ENCODE data around the gene ARTN.

Gene ARTN

GRCh38 chr1:43924516-43924915, 9.1 kb upstream of the ARTN start:
- no peak for DNase-seq (ENCODE audit: low read depth)
- H3K4me3 ChIP-seq (ENCODE audit: low read depth, low read length): no peak overlapping the region
- TF ChIP-seq, protein P1, sequence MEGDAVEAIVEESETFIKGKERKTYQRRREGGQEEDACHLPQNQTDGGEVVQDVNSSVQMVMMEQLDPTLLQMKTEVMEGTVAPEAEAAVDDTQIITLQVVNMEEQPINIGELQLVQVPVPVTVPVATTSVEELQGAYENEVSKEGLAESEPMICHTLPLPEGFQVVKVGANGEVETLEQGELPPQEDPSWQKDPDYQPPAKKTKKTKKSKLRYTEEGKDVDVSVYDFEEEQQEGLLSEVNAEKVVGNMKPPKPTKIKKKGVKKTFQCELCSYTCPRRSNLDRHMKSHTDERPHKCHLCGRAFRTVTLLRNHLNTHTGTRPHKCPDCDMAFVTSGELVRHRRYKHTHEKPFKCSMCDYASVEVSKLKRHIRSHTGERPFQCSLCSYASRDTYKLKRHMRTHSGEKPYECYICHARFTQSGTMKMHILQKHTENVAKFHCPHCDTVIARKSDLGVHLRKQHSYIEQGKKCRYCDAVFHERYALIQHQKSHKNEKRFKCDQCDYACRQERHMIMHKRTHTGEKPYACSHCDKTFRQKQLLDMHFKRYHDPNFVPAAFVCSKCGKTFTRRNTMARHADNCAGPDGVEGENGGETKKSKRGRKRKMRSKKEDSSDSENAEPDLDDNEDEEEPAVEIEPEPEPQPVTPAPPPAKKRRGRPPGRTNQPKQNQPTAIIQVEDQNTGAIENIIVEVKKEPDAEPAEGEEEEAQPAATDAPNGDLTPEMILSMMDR (IDR thresholded peaks at IDR 0.05; ENCODE audit: control insufficient read depth, extremely low read depth, insufficient read depth): no peak

DNA sequence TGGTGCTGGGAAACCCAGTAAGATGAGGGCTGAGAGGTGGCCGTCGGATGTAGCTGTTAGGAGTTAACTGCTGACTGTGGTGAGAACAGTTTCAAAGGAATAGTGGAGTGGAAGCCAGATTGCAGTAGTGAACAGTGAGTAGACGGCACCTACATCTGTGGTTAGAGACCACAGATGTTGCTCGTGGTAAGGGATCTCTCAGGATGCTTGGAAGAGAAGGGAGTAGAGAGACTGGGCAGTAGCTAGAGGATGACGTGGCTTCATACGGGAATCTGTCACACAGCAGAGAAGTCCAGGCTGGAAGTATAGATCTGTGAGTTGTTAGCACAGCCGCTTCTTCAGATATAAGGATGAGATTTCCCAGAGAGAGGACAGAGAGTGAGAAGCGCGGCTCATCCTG, 7.8 kb upstream of the ARTN start:
- DNase-seq (ENCODE audit: low read depth): no peak
- TF ChIP-seq, protein P1 (IDR thresholded peaks at IDR 0.05; ENCODE audit: control insufficient read depth, extremely low read depth, insufficient read depth): no peak

DNA sequence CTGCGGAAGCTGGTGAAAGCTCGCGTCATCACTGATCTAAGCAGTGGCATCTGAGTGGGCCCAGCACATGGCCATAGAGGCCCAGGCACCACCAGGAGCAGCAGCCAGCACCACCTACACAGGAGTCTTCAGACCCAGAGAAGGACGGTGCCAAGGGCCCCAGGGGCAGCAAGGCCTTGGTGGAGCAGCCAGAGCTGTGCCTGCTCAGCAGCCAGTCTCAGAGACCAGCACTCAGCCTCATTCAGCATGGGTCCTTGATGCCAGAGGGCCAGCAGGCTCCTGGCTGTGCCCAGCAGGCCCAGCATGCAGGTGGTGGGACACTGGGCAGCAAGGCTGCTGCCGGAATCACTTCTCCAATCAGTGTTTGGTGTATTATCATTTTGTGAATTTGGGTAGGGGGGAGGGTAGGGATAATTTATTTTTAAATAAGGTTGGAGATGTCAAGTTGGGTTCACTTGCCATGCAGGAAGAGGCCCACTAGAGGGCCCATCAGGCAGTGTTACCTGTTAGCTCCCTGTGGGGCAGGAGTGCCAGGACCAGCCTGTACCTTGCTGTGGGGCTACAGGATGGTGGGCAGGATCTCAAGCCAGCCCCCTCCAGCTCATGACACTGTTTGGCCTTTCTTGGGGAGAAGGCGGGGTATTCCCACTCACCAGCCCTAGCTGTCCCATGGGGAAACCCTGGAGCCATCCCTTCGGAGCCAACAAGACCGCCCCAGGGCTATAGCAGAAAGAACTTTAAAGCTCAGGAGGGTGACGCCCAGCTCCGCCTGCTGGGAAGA, 3.2 kb upstream of the ARTN start:
- DNase-seq (ENCODE audit: low read depth): no peak
- TF ChIP-seq, protein P1 (IDR thresholded peaks at IDR 0.05; ENCODE audit: control insufficient read depth, extremely low read depth, insufficient read depth): peak; percentile 42; the same call in 1 of the 2 replicates
- no peak overlapping the region for H3K4me3 ChIP-seq (ENCODE audit: low read depth, low read length)

More for the DNA sequence above, 7.8 kb upstream of the ARTN start:
- no peak overlapping the region for H3K4me3 ChIP-seq (ENCODE audit: low read depth, low read length)

DNA sequence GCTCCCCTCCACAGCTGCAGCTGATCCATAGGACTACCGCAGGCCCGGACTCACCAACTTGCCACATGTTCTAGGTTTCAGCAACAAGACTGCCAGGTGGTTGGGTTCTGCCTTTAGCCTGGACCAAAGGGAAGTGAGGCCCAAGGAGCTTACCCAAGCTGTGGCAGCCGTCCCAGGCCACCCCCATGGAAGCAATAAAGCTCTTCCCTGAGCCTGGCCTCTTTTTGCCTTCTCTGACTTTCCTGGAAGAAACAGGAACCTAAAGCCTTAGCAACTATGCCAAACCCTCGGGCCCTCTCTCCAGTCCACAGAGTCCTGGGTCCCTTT, 2.7 kb upstream of the ARTN start:
- TF ChIP-seq, protein P1 (IDR thresholded peaks at IDR 0.05; ENCODE audit: control insufficient read depth, extremely low read depth, insufficient read depth): no peak
- H3K4me3 ChIP-seq (ENCODE audit: low read depth, low read length): no peak overlapping the region
- no peak for DNase-seq (ENCODE audit: low read depth)

- H3K4me3 ChIP-seq (ENCODE audit: low read depth, low read length): no peak overlapping the region
- no peak for DNase-seq (ENCODE audit: low read depth)
- TF ChIP-seq, protein P1 (IDR thresholded peaks at IDR 0.05; ENCODE audit: control insufficient read depth, extremely low read depth, insufficient read depth): no peak
These were observed 1.6 kb upstream of the ARTN start for GRCh38 chr1:43931711-43932660.

DNA sequence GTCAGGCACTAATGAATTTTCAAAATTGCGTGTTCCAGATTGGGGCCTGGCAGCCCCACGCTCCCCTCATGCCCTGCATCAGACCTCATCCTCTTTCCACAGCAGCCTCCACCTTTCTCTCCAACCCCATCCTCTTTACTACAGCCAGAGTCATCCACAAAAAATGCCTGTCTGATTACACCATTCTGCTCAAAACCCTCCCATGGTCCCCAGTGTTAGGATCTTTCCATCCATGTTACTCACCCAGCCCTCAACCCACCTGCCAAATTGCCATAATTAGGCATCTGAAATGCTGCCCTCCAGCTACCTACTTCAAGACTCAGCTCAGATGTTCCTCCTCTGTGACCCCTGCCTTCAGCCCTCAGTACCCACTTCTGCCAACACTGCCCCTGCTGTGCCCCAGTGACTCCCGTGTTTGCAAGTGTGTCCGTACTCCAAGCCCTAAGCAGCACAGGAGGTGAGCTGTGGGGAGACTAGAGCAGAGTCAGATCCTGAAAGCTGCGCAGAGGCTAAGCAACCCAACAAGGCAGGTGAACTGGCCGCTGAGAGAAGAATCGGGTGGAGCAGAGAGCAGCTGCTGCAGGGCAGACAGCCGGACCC, 715 bp upstream of the ARTN start:
- DNase-seq (ENCODE audit: low read depth): no peak
- no peak overlapping the region for H3K4me3 ChIP-seq (ENCODE audit: low read depth, low read length)
- TF ChIP-seq, protein P1 (IDR thresholded peaks at IDR 0.05; ENCODE audit: control insufficient read depth, extremely low read depth, insufficient read depth): no peak
